Bronchial epithelial cell (primary cell): Measurements from ENCODE around the gene OR2C3. TPM values are rescaled to one million over a fixed set of nuclear protein-coding genes. Genes with fewer than 3 reads are reported as not detected.
A peak's percentile ranks its signal among the peaks of the same experiment; 100 is the strongest.
"Not testable (repeated sequence)": the region's sequence is repeated elsewhere in the genome, so short reads cannot be mapped to it uniquely, and the experiment has no call there.

Source experiments
- DNase-seq: peaks from one replicate; pipeline ENCODE4 v3.0.0-alpha.2; 2010; ENCODE audit warnings: low read depth
- FAIRE-seq: peaks from 2 replicates; lab custom pipeline; 2011; peaks lifted over from hg19 to GRCh38; lab: Jason Lieb, UNC
- H3K27me3 ChIP-seq: 2 replicates; pipeline ENCODE4 v1.5.1; 2011; ENCODE audit warnings: low read length; ENCODE audit not compliant: control insufficient read depth, insufficient read depth
- H3K36me3 ChIP-seq: 2 replicates; pipeline ENCODE4 v1.5.1; 2011; ENCODE audit warnings: low read length; ENCODE audit not compliant: control insufficient read depth, insufficient read depth
- H3K4me3 ChIP-seq: 2 replicates; pipeline ENCODE4 v1.5.1; 2011; ENCODE audit warnings: mild to moderate bottlenecking, low read depth, low read length, control low read depth
- CTCF ChIP-seq: IDR thresholded peaks from 2 replicates; pipeline ENCODE4 v1.5.1; 2011; ENCODE audit warnings: mild to moderate bottlenecking, moderate library complexity, low read length, control low read depth, inconsistent platforms; ENCODE audit not compliant: insufficient read depth, severe bottlenecking
- total RNA-seq: library from RNA; depleted of rRNA; stranded (reverse); fragments of >200 nt; gene quantifications from 2 replicates; pipeline ENCODE4 v1.2.1, GENCODE V29; 2014

Gene OR2C3
- total RNA-seq, 1 donor from 2014 or later = not detected

GRCh38 chr1:247531937-247532336 lies 4.3 kb downstream of the OR2C3 start:
- FAIRE-seq = no peak
- TF ChIP-seq CTCF = no peak
- DNase-seq = no peak
- Histone ChIP-seq H3K27me3 (no peaks in the 10 kb centered on the region), H3K4me3 (no peak overlapping the region), H3K36me3 (no peaks in the 10 kb centered on the region)

GRCh38 chr1:247530785-247531184 lies 5.5 kb downstream of the OR2C3 start:
- FAIRE-seq = no peak
- Histone ChIP-seq H3K27me3 (no peaks in the 10 kb centered on the region), H3K36me3 (no peaks in the 10 kb centered on the region), H3K4me3 (no peak overlapping the region)
- no peak for DNase-seq
- no peak for TF ChIP-seq CTCF

GRCh38 chr1:247529771-247530355 lies 6.4 kb downstream of the OR2C3 start:
- no peak overlapping the region for H3K4me3 ChIP-seq
- no peak for TF ChIP-seq CTCF
- DNase-seq = no peak
- FAIRE-seq = no peak
- H3K36me3 ChIP-seq = no peaks in the 10 kb centered on the region
- H3K27me3 ChIP-seq = no peaks in the 10 kb centered on the region

GRCh38 chr1:247528812-247529474 lies 7.3 kb downstream of the OR2C3 start:
- TF ChIP-seq CTCF = no peak
- Histone ChIP-seq H3K27me3 (no peaks in the 10 kb centered on the region), H3K4me3 (no peak overlapping the region), H3K36me3 (no peaks in the 10 kb centered on the region)
- DNase-seq (peak; percentile 74), FAIRE-seq (no peak)

GRCh38 chr1:247521886-247522285 lies 14.4 kb downstream of the OR2C3 start:
- not testable (repeated sequence) for H3K4me3 ChIP-seq, FAIRE-seq, H3K27me3 ChIP-seq, DNase-seq, H3K36me3 ChIP-seq

GRCh38 chr1:247518613-247518891 lies 17.7 kb downstream of the OR2C3 start:
- Histone ChIP-seq H3K27me3 (no peaks in the 10 kb centered on the region), H3K4me3 (no peak overlapping the region), H3K36me3 (no peaks in the 10 kb centered on the region)
- FAIRE-seq (no peak), DNase-seq (no peak)
- TF ChIP-seq CTCF = no peak
